ENCODE results near the gene FAM120AOS.

Gene FAM120AOS

DNA sequence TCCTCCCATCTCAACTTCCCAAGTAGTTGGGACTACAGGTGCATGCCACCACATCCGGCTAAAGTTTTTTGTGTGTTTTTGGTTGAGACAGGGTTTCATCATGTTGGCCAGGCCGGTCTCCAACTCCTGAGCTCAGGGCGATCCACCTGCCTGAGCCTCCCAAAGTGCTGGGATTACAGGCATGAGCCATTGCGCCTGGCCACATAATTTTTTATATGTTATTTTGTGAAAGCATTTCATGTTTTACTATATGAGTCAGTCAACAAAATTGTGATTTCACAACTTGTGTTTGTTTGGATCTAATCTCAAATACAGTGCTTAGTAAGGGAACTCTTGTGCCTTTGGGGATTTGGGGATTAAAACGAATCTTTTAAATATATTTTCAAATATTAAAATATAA, 20.0 kb upstream of the FAM120AOS start:
- ChIA-PET CTCF (interaction anchor here (0.9 kb wide), 1 partner anchor 93 kb away, joined by 3 read pairs; no protein-coding TSS in a partner anchor), POLR2A (interaction anchor here (0.6 kb wide), 1 partner anchor 8 kb away, joined by 5 read pairs; no protein-coding TSS in a partner anchor)
- TF ChIP-seq ZNF561 (tag by site-specific recombination; IDR thresholded peaks at IDR 0.05; ENCODE audit: borderline replicate concordance) = no peak
- TF ChIP-seq REPIN1 (tag by site-specific recombination; IDR thresholded peaks at IDR 0.05; ENCODE audit: low read depth) = no peak
- TF ChIP-seq ZNF549 (tag by site-specific recombination; IDR thresholded peaks at IDR 0.05) = no peak
- TF ChIP-seq, protein P1, sequence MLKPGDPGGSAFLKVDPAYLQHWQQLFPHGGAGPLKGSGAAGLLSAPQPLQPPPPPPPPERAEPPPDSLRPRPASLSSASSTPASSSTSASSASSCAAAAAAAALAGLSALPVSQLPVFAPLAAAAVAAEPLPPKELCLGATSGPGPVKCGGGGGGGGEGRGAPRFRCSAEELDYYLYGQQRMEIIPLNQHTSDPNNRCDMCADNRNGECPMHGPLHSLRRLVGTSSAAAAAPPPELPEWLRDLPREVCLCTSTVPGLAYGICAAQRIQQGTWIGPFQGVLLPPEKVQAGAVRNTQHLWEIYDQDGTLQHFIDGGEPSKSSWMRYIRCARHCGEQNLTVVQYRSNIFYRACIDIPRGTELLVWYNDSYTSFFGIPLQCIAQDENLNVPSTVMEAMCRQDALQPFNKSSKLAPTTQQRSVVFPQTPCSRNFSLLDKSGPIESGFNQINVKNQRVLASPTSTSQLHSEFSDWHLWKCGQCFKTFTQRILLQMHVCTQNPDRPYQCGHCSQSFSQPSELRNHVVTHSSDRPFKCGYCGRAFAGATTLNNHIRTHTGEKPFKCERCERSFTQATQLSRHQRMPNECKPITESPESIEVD (tag by site-specific recombination; IDR thresholded peaks at IDR 0.05) = no peak
- TF ChIP-seq FEZF1 (tag by site-specific recombination; IDR thresholded peaks at IDR 0.05) = no peak
- TF ChIP-seq, protein P2, sequence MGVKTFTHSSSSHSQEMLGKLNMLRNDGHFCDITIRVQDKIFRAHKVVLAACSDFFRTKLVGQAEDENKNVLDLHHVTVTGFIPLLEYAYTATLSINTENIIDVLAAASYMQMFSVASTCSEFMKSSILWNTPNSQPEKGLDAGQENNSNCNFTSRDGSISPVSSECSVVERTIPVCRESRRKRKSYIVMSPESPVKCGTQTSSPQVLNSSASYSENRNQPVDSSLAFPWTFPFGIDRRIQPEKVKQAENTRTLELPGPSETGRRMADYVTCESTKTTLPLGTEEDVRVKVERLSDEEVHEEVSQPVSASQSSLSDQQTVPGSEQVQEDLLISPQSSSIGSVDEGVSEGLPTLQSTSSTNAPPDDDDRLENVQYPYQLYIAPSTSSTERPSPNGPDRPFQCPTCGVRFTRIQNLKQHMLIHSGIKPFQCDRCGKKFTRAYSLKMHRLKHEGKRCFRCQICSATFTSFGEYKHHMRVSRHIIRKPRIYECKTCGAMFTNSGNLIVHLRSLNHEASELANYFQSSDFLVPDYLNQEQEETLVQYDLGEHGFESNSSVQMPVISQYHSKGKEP (tag by site-specific recombination; IDR thresholded peaks at IDR 0.05) = no peak
- TF ChIP-seq ZNF707 (tag by site-specific recombination; IDR thresholded peaks at IDR 0.05) = no peak
- TF ChIP-seq ZNF560 (tag by site-specific recombination; IDR thresholded peaks at IDR 0.05; ENCODE audit: borderline replicate concordance) = no peak
- no peak for TF ChIP-seq GLI2 (tag by site-specific recombination; IDR thresholded peaks at IDR 0.05; ENCODE audit: borderline replicate concordance, low read depth)
- TF ChIP-seq, protein P3, sequence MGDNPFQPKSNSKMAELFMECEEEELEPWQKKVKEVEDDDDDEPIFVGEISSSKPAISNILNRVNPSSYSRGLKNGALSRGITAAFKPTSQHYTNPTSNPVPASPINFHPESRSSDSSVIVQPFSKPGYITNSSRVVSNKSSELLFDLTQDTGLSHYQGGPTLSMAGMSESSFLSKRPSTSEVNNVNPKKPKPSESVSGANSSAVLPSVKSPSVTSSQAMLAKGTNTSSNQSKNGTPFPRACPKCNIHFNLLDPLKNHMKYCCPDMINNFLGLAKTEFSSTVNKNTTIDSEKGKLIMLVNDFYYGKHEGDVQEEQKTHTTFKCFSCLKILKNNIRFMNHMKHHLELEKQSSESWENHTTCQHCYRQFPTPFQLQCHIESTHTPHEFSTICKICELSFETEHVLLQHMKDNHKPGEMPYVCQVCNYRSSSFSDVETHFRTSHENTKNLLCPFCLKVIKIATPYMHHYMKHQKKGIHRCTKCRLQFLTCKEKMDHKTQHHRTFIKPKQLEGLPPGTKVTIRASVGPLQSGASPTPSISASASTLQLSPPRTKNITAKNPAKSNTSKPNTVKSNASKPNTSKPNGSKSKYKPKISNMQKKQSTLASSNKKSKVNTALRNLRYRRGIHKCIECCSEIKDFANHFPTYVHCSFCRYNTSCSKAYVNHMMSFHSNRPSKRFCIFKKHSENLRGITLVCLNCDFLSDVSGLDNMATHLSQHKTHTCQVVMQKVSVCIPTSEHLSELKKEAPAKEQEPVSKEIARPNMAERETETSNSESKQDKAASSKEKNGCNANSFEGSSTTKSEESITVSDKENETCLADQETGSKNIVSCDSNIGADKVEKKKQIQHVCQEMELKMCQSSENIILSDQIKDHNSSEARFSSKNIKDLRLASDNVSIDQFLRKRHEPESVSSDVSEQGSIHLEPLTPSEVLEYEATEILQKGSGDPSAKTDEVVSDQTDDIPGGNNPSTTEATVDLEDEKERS (tag by site-specific recombination; IDR thresholded peaks at IDR 0.05) = no peak
- no peak for TF ChIP-seq ZNF654 (tag by site-specific recombination; IDR thresholded peaks at IDR 0.05; ENCODE audit: low read depth)
- Histone ChIP-seq H3K9me3 (ENCODE audit: control insufficient read depth, insufficient read depth, low read depth, low read length) (no peaks in the 10 kb centered on the region), H3K4me3 (ENCODE audit: low read depth, low read length) (no peak overlapping the region), H3K27ac (ENCODE audit: extremely low read depth, low read depth, low read length) (no peak overlapping the region), H3K36me3 (ENCODE audit: control insufficient read depth in 2 of 2, insufficient read depth in 1 of 2, low read length in 2 of 2) (peaks cover 0 to 31% of the 10 kb centered on the region in 2 experiments; a peak in 1 of 3 replicates), H3K4me1 (ENCODE audit: control insufficient read depth, insufficient read depth, low read length) (peaks cover 12% of the 10 kb centered on the region)

DNA sequence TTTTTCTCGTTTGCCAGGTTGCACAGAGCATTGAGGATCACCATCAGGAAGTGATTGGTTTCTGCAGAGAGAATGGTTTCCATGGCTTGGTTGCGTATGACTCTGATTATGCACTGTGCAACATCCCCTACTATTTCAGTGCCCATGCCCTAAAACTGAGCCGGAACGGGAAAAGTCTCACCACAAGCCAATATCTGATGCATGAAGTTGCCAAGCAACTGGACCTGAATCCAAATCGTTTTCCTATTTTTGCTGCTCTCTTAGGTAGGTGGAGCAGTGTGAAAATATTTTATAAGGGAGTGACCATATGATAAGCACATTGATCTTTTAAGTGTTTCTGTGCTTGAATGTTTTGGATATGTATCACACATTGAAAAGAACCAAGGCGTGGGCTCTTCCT, 17.7 kb upstream of the FAM120AOS start:
- Histone ChIP-seq H3K4me1 (ENCODE audit: control insufficient read depth, insufficient read depth, low read length) (peaks cover 24% of the 10 kb centered on the region), H3K9me3 (ENCODE audit: control insufficient read depth, insufficient read depth, low read depth, low read length) (no peaks in the 10 kb centered on the region), H3K27ac (ENCODE audit: extremely low read depth, low read depth, low read length) (no peak overlapping the region), H3K4me3 (ENCODE audit: low read depth, low read length) (no peak overlapping the region), H3K36me3 (ENCODE audit: control insufficient read depth in 2 of 2, insufficient read depth in 1 of 2, low read length in 2 of 2) (peaks cover 0 to 24% of the 10 kb centered on the region in 2 experiments; a peak in 1 of 3 replicates)
- ChIA-PET CTCF (interaction anchor here (1.3 kb wide), 1 partner anchor 11 kb away, joined by 4 read pairs; no protein-coding TSS in a partner anchor), POLR2A (no interaction called here)
- TF ChIP-seq ZNF391 (tag by site-specific recombination; IDR thresholded peaks at IDR 0.05; ENCODE audit: borderline replicate concordance, low read depth) (no peak), ZNF501 (tag by site-specific recombination; IDR thresholded peaks at IDR 0.05) (no peak)

DNA sequence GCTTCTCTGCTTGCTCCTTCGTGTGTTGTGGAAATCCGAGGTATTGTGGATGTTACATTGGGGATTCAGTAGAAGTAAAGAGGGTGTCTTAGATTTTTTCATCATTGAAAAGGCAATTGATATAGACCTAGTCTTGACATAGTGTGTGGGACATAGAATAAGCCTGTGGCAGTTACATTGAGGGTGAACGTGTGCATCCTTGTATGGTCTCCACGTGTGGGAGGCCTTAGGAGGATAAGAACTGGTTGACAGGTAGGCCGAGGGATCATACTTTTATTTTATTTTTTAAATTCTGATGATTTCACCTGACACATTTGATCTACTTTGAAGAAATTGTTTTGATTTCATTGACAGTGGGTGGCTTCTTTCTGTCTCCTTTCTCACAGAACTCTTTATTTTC, 17.0 kb upstream of the FAM120AOS start:
- CTCF ChIA-PET = no interaction called here
- TF ChIP-seq ZBTB8A (tag by site-specific recombination; IDR thresholded peaks at IDR 0.05) = no peak
- no peak for TF ChIP-seq ZNF274 (IDR thresholded peaks at IDR 0.05; ENCODE audit: low read length)
- TF ChIP-seq ZNF274 (tag by site-specific recombination; IDR thresholded peaks at IDR 0.05; ENCODE audit: borderline replicate concordance) = no peak
- no peak for TF ChIP-seq ZFP37 (tag by site-specific recombination; IDR thresholded peaks at IDR 0.05)
- TF ChIP-seq TCF7L2 (IDR thresholded peaks at IDR 0.05; ENCODE audit: borderline replicate concordance, low read depth, low read length) = no peak
- Histone ChIP-seq H3K4me3 (ENCODE audit: low read depth, low read length) (no peak overlapping the region), H3K9me3 (ENCODE audit: control insufficient read depth, insufficient read depth, low read depth, low read length) (no peaks in the 10 kb centered on the region), H3K27ac (ENCODE audit: extremely low read depth, low read depth, low read length) (no peak overlapping the region), H3K36me3 (ENCODE audit: control insufficient read depth in 2 of 2, insufficient read depth in 1 of 2, low read length in 2 of 2) (peaks cover 0 to 20% of the 10 kb centered on the region in 2 experiments; a peak in 1 of 3 replicates), H3K4me1 (ENCODE audit: control insufficient read depth, insufficient read depth, low read length) (peaks cover 28% of the 10 kb centered on the region)
- POLR2A ChIA-PET = no interaction called here

Data from HEK293 (cell line).